Endothelial cell of umbilical vein (primary cell): ENCODE measurements around the gene ACSL6. TPM values are rescaled to one million over a fixed set of nuclear protein-coding genes. Genes with fewer than 3 reads are reported as not detected.

Source experiments
- polyA plus RNA-seq, 4 experiments: library from polyadenylated mRNA; depleted of rRNA in 3 of 4; stranded (reverse) in 3 of 4; unstranded in 1 of 4; fragments of >200 nt; gene quantifications; 2 replicates each; pipeline versions ENCODE4 v1.2.1 to v1.2.3, GENCODE V29; 2011 to 2012; ENCODE audit warnings: missing spikeins in 1 of 4
- total RNA-seq: library from RNA; stranded (reverse); gene quantifications from 2 replicates; pipeline ENCODE4 v1.2.3, GENCODE V29; 2021

The ACSL6 gene
- total and polyA plus RNA-seq, 2 donors (not counting 3 experiments of a cell fraction or from before 2014, with no cell fraction given) = not detected

Other genes starting within 250 kb of the ACSL6 start
- 25.6 and 27.3 TPM in 2 replicates for gene FNIP1, start 214.6 kb downstream of the ACSL6 start, total RNA-seq
- 5.6 and 5.9 TPM in 2 replicates for gene FNIP1, start 214.6 kb downstream of the ACSL6 start, polyA plus RNA-seq
- not detected in 2 replicates for gene MEIKIN, start 66.0 kb downstream of the ACSL6 start, total RNA-seq
- gene MEIKIN, start 66.0 kb downstream of the ACSL6 start, polyA plus RNA-seq = not detected in 2 replicates
- gene IL3, start 49.0 kb upstream of the ACSL6 start, total RNA-seq = not detected in 2 replicates
- not detected in 2 replicates for gene IL3, start 49.0 kb upstream of the ACSL6 start, polyA plus RNA-seq
- gene CSF2, start 62.1 kb upstream of the ACSL6 start, total RNA-seq = not detected in 2 replicates
- gene CSF2, start 62.1 kb upstream of the ACSL6 start, polyA plus RNA-seq = not detected in 2 replicates
- 37.4 and 37.6 TPM in 2 replicates for gene P4HA2, start 216.2 kb upstream of the ACSL6 start, total RNA-seq
- gene P4HA2, start 216.2 kb upstream of the ACSL6 start, polyA plus RNA-seq = 58.7 and 67.1 TPM in 2 replicates
- 65.7 and 69.8 TPM in 2 replicates for gene PDLIM4, start 246.0 kb upstream of the ACSL6 start, total RNA-seq
- 112 and 193 TPM in 2 replicates for gene PDLIM4, start 246.0 kb upstream of the ACSL6 start, polyA plus RNA-seq